Omental fat pad (tissue), 4 donors: Measurements from ENCODE around the gene EFS. TPM values are rescaled to one million over a fixed set of nuclear protein-coding genes. Genes with fewer than 3 reads are reported as not detected.

Experiments
- ATAC-seq: fragments of 150-250 bp; one replicate; pipeline ENCODE4 v1.9.1; 2016; ENCODE audit warnings: mild to moderate bottlenecking, moderate library complexity; ENCODE audit not compliant: low FRiP score
- DNase-seq: peaks from one replicate; pipeline ENCODE4 v3.0.0-alpha.2; 2019; ENCODE audit warnings: low spot score
- small RNA-seq: library from RNA; depleted of rRNA; stranded (forward); fragments of <200 nt; gene quantifications from one replicate; pipeline ENCODE3, GENCODE V24; 2016
- total RNA-seq, 4 donors: library from RNA; depleted of rRNA; stranded (reverse); fragments of >200 nt; gene quantifications; one replicate each; pipeline ENCODE4 v1.1.0, GENCODE V29; 2016
- TF ChIP-seq, protein P1 (sequence below), 3 donors: fragments of 450-650 bp; IDR thresholded peaks; one replicate each; pipeline ENCODE4 v1.5.1; 2016 to 2017; ENCODE audit warnings: antibody characterized with exemption in 3 of 3, mild to moderate bottlenecking in 3 of 3, moderate library complexity in 2 of 3

Gene EFS
- total RNA-seq, 4 donors from 2014 or later: 3.0 to 15.8 (median 7.1) TPM

DNA sequence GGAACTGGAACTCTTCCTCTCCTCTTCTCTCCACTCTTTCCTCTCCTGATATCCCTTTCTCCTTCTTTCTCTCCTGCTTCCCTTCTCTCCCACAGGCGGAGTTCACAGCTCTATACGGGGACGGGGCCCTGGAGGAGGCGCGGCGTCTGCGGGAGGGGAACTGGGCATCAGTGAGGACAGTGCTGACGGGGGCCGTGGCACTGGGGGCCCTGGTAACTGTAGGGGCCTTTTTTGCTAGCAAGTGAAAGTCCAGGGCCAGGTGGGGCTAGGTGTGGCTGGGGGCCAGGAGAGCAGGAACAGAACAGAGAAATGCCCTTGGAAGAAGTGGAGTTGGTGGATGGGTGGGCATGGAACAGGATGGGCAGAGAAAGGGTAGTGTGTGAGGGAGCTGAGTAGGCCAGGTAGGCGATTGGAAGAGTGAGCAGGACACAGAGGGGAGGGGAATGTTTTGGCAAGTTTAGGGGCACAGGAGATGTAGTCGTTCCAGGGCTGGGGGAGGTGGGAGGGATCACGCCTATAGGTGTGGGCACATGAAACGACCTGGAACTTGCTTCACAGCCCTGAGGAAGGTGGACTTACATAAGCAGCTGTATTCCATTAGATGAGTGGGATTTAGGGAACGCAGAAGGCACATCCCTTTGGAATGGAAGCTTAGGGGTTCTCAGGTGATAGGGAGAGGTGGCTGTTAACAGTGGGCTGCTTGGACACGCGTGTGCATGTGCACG lies 56.1 kb downstream of the EFS start:
- TF ChIP-seq, protein P1, sequence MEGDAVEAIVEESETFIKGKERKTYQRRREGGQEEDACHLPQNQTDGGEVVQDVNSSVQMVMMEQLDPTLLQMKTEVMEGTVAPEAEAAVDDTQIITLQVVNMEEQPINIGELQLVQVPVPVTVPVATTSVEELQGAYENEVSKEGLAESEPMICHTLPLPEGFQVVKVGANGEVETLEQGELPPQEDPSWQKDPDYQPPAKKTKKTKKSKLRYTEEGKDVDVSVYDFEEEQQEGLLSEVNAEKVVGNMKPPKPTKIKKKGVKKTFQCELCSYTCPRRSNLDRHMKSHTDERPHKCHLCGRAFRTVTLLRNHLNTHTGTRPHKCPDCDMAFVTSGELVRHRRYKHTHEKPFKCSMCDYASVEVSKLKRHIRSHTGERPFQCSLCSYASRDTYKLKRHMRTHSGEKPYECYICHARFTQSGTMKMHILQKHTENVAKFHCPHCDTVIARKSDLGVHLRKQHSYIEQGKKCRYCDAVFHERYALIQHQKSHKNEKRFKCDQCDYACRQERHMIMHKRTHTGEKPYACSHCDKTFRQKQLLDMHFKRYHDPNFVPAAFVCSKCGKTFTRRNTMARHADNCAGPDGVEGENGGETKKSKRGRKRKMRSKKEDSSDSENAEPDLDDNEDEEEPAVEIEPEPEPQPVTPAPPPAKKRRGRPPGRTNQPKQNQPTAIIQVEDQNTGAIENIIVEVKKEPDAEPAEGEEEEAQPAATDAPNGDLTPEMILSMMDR (IDR thresholded peaks at IDR 0.05): no peak
- DNase-seq: no peak
- ATAC-seq: no peak

DNA sequence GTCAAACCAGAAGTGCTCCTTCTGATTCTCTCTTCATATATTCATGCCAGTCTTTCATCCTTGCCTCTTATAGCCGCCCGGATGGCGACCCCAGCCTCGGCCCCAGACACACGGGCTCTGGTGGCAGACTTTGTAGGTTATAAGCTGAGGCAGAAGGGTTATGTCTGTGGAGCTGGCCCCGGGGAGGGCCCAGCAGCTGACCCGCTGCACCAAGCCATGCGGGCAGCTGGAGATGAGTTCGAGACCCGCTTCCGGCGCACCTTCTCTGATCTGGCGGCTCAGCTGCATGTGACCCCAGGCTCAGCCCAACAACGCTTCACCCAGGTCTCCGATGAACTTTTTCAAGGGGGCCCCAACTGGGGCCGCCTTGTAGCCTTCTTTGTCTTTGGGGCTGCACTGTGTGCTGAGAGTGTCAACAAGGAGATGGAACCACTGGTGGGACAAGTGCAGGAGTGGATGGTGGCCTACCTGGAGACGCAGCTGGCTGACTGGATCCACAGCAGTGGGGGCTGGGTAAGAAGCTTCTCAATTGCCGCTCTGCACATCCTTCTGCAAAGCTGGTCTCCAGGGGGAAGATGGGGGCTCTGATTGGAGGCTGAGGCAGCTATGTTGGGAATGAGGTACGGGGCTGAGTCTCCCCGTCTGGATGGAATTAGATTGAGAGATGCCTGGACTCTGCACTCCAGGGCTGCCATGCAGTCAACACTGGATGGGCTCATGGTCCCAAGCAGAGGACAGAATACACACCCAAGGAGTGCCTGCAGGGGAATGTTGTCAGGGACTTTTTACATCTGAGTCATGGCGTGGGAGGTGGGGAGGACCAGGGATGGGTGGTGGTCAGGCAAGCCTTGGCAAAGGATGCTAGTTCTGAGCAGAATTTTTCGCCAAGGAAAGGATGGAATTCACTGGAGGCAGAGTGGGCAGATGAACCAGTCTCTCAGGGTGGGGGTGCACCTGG lies 57.0 kb downstream of the EFS start:
- ATAC-seq: peak; percentile 47
- TF ChIP-seq, protein P1 (IDR thresholded peaks at IDR 0.05): no peak

DNA sequence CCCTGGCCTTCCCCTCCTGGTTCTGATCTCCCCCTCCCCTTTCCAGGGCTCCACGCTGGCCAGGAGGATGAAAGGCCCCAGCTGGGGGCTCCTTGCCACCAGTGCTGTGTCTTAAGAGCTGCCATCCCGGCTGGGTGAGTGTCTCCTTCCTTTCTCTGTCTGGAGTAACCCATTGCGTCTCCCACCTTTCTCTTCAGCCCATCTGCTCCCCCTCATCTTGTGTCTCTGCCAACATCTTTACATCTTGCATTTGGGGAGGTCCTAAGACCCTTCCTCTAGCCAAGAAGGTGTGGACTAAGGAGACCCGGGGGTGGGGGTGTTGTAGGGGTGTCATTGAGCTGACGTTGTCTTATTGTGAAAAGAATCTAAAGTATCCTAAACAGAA lies 57.8 kb downstream of the EFS start:
- ATAC-seq: no peak
- no peak for DNase-seq

More for the DNA sequence above, 57.0 kb downstream of the EFS start:
- DNase-seq: no peak

DNA sequence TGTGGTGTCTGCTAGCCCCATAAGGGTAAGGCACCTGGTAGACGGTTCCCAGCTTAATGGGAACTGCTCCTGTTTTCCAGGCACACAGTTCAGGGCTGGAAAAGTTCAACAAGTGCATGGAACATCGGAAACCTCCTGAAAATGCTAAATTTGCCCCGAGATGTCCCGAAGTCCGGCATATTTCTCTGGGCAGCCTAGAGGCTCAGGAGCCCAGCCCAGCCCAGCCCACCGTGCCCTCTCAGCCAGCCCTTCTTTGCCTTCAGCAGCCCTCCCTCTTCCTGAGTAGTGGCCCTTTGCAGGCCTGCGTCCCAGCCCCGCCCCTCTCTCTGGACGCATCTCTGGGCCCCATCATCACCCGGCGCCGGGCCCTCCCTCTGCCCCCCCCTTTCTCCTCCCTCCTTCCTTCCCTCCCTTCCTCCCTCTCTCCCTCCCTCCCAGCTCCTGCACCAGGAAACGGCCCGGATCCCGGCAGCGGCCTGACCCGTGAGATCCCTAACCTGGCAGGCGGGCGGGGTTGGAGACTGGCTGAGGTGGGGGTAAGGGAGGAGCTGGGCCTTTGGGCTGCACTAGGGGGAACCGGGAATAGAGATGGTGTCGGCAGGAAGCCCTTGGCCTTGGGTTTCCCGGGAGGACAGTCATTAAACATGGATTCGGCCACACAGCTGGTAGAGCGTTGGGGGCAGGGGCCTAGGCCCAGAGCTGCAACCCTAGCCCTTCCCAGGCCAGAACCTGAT lies 58.4 kb downstream of the EFS start, which contains the start of gene BCL2L2:
Gene BCL2L2 (plus strand): TSS at position 422 of the 734 bp plus-strand sequence. CDS start 935 bp downstream, outside the sequence.
- ATAC-seq (peak; percentile 63), DNase-seq (peak; percentile 76)
- TF ChIP-seq, protein P1 (IDR thresholded peaks at IDR 0.05): no peak

More for the DNA sequence above, 57.8 kb downstream of the EFS start:
- TF ChIP-seq, protein P1 (IDR thresholded peaks at IDR 0.05): no peak

Small RNA genes lying within 50 kb of the gene (small RNA-seq; reads per million reads assigned to genes)
- gene MIR208A: not detected

Other genes starting within 250 kb of the EFS start
- 1 to 10 TPM in 1 of 4 donors, under 1 TPM in 2, not detected in 1; 0.36 to 2.7 (median 0.37) TPM for gene CEBPE, start 245.9 kb downstream of the EFS start, total RNA-seq
- 100 to 1,000 TPM in 1 of 4 donors, 10 to 100 TPM in 3; 40.2 to 106 (median 92.1) TPM for gene SLC7A8, start 181.5 kb downstream of the EFS start, total RNA-seq
- not detected for gene RNF212B, start 127.2 kb downstream of the EFS start, total RNA-seq
- 10 to 100 TPM in 2 of 4 donors, 1 to 10 TPM in 2; 3.5 to 13.6 (median 10.6) TPM for gene HOMEZ, start 79.0 kb downstream of the EFS start, total RNA-seq
- 10 to 100 TPM in 1 of 4 donors, 1 to 10 TPM in 3; 5.9 to 12.9 (median 6.9) TPM for gene PPP1R3E, start 62.3 kb downstream of the EFS start, total RNA-seq
- 10 to 100 TPM; 37.2 to 62.7 (median 51.8) TPM for gene BCL2L2, start 58.3 kb downstream of the EFS start, total RNA-seq
- 10 to 100 TPM; 58.2 to 78.4 (median 59.2) TPM for gene PABPN1, start 43.7 kb downstream of the EFS start, total RNA-seq
- gene SLC22A17, start 12.3 kb downstream of the EFS start, total RNA-seq: 10 to 100 TPM in 1 of 4 donors, 1 to 10 TPM in 3; 7.7 to 13.0 (median 8.4) TPM
- not detected for gene IL25, start 7.6 kb upstream of the EFS start, total RNA-seq
- not detected for gene CMTM5, start 11.9 kb upstream of the EFS start, total RNA-seq
- not detected for gene MYH6, start 43.1 kb upstream of the EFS start, total RNA-seq
- gene MYH7, start 70.5 kb upstream of the EFS start, total RNA-seq: not detected
- gene NGDN, start 104.5 kb upstream of the EFS start, total RNA-seq: 10 to 100 TPM; 25.4 to 62.3 (median 33.5) TPM
- 1 to 10 TPM in 1 of 4 donors, under 1 TPM in 3; 0.63 to 1.8 (median 0.73) TPM for gene ZFHX2, start 186.6 kb upstream of the EFS start, total RNA-seq
- 10 to 100 TPM; 12.5 to 19.6 (median 16.7) TPM for gene THTPA, start 191.1 kb upstream of the EFS start, total RNA-seq
- 10 to 100 TPM; 49.5 to 72.9 (median 58.0) TPM for gene AP1G2, start 202.6 kb upstream of the EFS start, total RNA-seq
- gene JPH4, start 213.6 kb upstream of the EFS start, total RNA-seq: 1 to 10 TPM in 2 of 4 donors, under 1 TPM in 2; 0.56 to 1.2 (median 0.90) TPM